ENCODE results near the gene FABP1. TPM values are rescaled to one million over a fixed set of nuclear protein-coding genes. Genes with fewer than 3 reads are reported as not detected.

Gene FABP1
- total RNA-seq, 1 donor from 2014 or later, result not detected

GRCh38 chr2:88125924-88126771, 1.7 kb downstream of the FABP1 start:
- no peaks in the 10 kb centered on the region for H3K4me1 ChIP-seq
- H3K9me3 ChIP-seq, result no peaks in the 10 kb centered on the region
- no peak overlapping the region for H3K4me3 ChIP-seq
- ATAC-seq (no peak), DNase-seq (no peak)
- H3K36me3 ChIP-seq, result no peaks in the 10 kb centered on the region
- intact Hi-C loops (cut with DNase I), result no loop called here
- no peak overlapping the region for H3K27ac ChIP-seq
- no peak for TF ChIP-seq CTCF (IDR thresholded peaks at IDR 0.05)
- peaks cover 13% of the 10 kb centered on the region for H3K27me3 ChIP-seq (ENCODE audit: low read depth)

- H3K9me3 ChIP-seq, result no peaks in the 10 kb centered on the region
- intact Hi-C loops (cut with DNase I), result no loop called here
- ATAC-seq (no peak), DNase-seq (no peak)
- no peaks in the 10 kb centered on the region for H3K36me3 ChIP-seq
- peaks cover 13% of the 10 kb centered on the region for H3K27me3 ChIP-seq (ENCODE audit: low read depth)
- no peak for TF ChIP-seq CTCF (IDR thresholded peaks at IDR 0.05)
- H3K4me3 ChIP-seq, result no peak overlapping the region
- H3K4me1 ChIP-seq, result no peaks in the 10 kb centered on the region
- no peak overlapping the region for H3K27ac ChIP-seq
Observed at GRCh38 chr2:88125344-88125923, 2.4 kb downstream of the FABP1 start.

GRCh38 chr2:88123975-88124917, 3.6 kb downstream of the FABP1 start:
- DNase-seq (no peak), ATAC-seq (no peak)
- Histone ChIP-seq H3K9me3 (no peaks in the 10 kb centered on the region), H3K27me3 (ENCODE audit: low read depth) (peaks cover 13% of the 10 kb centered on the region), H3K4me1 (no peaks in the 10 kb centered on the region), H3K27ac (no peak overlapping the region), H3K36me3 (no peaks in the 10 kb centered on the region), H3K4me3 (no peak overlapping the region)
- intact Hi-C loops (cut with DNase I), result no loop called here
- no peak for TF ChIP-seq CTCF (IDR thresholded peaks at IDR 0.05)

GRCh38 chr2:88123164-88123974, 4.5 kb downstream of the FABP1 start:
- Histone ChIP-seq H3K27ac (no peak overlapping the region), H3K4me1 (no peaks in the 10 kb centered on the region), H3K27me3 (ENCODE audit: low read depth) (peaks cover 13% of the 10 kb centered on the region), H3K36me3 (no peaks in the 10 kb centered on the region), H3K9me3 (no peaks in the 10 kb centered on the region), H3K4me3 (no peak overlapping the region)
- ATAC-seq (no peak), DNase-seq (no peak)
- no peak for TF ChIP-seq CTCF (IDR thresholded peaks at IDR 0.05)
- intact Hi-C loops (cut with DNase I), result no loop called here

Measured in lower lobe of right lung (tissue), 2 donors.